Fibroblast of the aortic adventitia (primary cell): ENCODE measurements around the gene TRIM75. TPM values are rescaled to one million over a fixed set of nuclear protein-coding genes. Genes with fewer than 3 reads are reported as not detected.

ENCODE experiments used
- DNase-seq: peaks from one replicate; pipeline ENCODE4 v3.0.0-alpha.2; 2010; ENCODE audit warnings: low read depth
- H3K4me3 ChIP-seq: 2 replicates; pipeline ENCODE4 v1.5.1; 2011; ENCODE audit warnings: low read depth, mild to moderate bottlenecking, control low read depth, low read length, moderate library complexity
- total RNA-seq: library from RNA; depleted of rRNA; stranded (reverse); fragments of >200 nt; gene quantifications from 2 replicates; pipeline ENCODE4 v1.2.3, GENCODE V29; 2012; ENCODE audit warnings: low replicate concordance
- TF ChIP-seq, protein P1 (sequence below): IDR thresholded peaks from 2 replicates; pipeline ENCODE4 v1.5.1; 2011; ENCODE audit warnings: mild to moderate bottlenecking, low read length, control low read depth, inconsistent platforms; ENCODE audit not compliant: insufficient read depth

Gene TRIM75
- total RNA-seq, 1 donor: not detected

DNA sequence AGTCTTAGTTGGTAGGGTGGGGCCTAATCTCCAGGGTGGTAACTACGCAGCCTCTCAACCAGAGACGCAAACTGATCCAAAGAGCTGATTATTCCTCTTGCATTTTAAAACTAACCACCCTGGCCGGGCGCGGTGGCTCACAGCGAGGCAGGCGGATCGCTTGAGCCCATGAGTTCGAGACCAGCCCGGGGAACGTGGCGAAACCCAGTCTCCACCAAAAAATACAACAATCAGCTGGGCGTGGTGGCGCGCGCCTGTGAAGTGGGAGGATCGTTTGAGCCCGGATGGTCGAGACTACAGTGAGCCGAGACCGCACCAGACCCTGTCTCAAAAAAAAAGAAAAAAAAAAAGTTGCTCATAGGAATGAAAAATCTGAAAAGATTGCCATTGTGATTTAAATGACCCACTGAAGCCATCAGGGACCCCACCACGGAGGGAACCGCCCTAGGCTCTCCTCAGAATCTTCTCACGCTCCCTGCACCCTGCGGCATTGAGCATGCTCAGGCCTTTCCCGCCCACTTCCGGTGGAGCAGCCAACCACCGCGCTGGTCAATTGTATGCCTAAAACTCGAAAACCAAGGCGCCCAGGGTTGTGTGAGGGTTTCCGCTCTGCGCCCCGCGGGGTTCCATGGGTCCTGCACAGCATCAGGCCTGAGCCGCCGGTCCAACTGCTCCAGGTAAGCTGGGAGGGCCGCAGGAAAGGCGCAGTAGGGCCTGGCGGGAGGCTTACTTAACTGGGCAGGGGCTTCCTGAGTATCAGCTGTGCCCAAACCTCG is 22.0 kb upstream of the TRIM75 start, which contains the start of gene TRIM60:
TSS of gene TRIM60 (plus strand) at position 564 of the 776 bp plus-strand sequence. CDS start 8,074 bp downstream, outside the sequence.
- no peak for DNase-seq
- no peak within 1 kb of the TSS for H3K4me3 ChIP-seq
- TF ChIP-seq, protein P1, sequence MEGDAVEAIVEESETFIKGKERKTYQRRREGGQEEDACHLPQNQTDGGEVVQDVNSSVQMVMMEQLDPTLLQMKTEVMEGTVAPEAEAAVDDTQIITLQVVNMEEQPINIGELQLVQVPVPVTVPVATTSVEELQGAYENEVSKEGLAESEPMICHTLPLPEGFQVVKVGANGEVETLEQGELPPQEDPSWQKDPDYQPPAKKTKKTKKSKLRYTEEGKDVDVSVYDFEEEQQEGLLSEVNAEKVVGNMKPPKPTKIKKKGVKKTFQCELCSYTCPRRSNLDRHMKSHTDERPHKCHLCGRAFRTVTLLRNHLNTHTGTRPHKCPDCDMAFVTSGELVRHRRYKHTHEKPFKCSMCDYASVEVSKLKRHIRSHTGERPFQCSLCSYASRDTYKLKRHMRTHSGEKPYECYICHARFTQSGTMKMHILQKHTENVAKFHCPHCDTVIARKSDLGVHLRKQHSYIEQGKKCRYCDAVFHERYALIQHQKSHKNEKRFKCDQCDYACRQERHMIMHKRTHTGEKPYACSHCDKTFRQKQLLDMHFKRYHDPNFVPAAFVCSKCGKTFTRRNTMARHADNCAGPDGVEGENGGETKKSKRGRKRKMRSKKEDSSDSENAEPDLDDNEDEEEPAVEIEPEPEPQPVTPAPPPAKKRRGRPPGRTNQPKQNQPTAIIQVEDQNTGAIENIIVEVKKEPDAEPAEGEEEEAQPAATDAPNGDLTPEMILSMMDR: no peak

DNA sequence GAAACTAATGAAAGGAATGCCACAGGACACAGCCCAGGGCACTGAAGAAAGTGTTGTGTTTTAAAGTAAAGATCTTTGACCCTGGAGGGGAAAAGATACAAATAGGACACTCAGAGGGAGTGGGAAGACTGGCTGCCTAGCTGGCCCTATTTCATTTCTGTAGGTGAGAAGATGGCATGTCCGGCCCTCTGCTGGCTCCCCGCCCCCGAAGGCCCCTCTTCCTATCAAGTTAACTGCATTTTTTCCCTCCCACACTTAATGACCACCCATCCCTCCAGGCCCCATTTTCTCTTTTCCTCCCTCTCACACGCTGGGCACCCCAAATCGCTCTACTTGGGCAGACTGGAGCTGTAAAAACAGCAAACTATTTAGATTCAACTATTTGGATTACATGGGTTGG is 5.5 kb upstream of the TRIM75 start:
- no peak for DNase-seq
- TF ChIP-seq, protein P1: no peak
- no peak overlapping the region for H3K4me3 ChIP-seq

DNA sequence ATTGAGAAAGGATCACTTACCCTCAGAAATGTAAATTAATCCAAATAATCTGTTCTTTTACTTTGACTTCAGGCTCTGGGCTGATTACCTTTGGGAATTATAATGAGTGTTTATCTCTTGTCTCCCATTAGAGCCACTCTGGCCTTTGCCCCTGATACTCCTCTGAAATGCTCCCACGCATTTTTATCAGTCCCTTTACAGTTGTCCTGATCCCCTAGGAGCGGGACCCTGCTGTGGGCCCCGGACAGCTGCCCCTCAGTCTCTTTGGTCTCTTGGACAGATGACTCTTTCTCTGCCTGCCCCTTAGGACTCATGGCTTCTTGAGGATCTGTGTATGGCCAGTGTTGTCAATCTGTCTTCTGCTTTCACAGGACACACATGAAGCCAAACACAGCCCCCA is 1.0 kb upstream of the TRIM75 start:
- no peak for DNase-seq
- no peak overlapping the region for H3K4me3 ChIP-seq
- TF ChIP-seq, protein P1: no peak

DNA sequence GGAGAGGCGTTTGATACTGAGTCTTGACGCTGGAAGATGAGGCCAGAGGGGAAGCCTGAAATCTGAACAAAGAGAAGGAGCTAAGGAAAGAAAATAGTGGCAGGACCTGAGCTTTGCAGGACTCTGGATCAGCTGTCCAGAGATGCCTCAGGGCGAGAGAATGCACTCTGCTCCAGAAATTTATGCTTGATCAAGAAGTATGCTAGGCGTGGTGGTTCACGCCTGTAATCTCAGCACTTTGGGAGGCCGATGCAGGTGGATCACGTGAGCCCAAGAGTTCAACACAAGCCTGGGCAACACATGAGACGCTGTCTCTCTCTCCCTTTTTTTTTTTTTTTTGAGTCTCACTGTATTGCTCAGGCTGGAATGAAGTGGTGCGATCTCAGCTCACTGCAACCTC is 1.9 kb downstream of the TRIM75 start:
- H3K4me3 ChIP-seq: no peak overlapping the region
- DNase-seq: no peak
- TF ChIP-seq, protein P1: no peak

DNA sequence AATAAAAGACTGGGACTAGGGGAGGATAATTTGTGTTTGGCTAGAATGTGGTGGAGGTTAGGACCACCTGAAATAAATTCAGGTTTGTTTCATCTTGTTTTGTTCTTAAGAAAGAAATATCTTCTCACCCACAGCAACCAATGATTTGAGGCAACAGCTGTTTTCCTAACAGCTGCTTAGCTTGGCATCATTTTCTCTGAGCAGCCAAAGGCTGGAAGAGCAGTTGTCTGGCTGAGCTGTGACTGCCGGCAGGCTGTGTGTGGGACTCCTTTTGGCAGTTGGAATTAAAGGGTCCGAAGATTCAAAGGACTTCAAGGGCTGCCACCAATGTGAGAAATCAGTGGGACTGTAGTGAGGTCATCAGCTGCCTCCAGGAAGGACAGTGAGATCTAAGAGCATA is 5.0 kb downstream of the TRIM75 start:
- DNase-seq: no peak
- no peak overlapping the region for H3K4me3 ChIP-seq
- TF ChIP-seq, protein P1: no peak

DNA sequence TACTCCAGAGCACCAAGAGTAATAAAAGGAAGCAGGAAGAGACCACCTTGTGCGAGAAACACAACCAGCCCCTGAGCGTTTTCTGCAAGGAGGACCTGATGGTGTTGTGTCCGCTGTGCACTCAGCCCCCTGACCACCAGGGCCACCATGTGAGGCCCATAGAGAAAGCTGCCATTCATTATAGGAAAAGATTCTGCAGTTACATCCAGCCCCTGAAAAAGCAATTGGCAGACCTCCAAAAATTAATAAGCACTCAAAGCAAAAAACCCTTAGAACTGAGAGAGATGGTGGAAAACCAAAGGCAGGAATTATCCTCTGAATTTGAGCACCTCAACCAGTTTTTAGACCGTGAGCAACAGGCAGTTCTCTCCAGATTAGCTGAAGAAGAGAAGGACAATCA is 5.7 kb downstream of the TRIM75 start:
- no peak overlapping the region for H3K4me3 ChIP-seq
- no peak for DNase-seq
- TF ChIP-seq, protein P1: no peak

DNA sequence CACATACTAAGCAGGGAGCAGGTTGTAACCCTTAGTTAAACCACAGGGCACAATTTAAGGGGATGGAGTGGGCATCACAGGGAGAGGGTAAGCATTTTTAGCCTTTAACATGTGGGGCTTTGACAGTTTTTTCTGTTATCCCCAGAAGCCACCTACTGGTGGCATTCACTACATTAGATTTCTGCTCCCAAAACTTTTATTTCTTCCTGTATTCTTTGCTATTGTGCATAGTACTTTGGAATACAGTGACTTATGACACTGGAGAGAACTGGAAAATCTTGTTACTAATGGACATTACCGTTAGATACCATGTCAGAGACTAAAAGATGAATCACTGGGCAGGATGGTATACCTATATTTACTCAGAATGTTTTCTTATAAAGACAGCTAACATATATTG is 7.3 kb downstream of the TRIM75 start:
- TF ChIP-seq, protein P1: no peak
- no peak overlapping the region for H3K4me3 ChIP-seq
- DNase-seq: no peak
